ENCODE measurements around the gene CELSR1.
"Not testable (repeated sequence)": the region's sequence is repeated elsewhere in the genome, so short reads cannot be mapped to it uniquely, and the experiment has no call there.

The CELSR1 gene

GRCh38 chr22:46509416-46510089 lies 27.9 kb downstream of the CELSR1 start:
- no peaks in the 10 kb centered on the region; the same call in 1 of the 2 replicates for H3K36me3 ChIP-seq (ENCODE audit: control insufficient read depth, insufficient read depth, low read length)
- no peak overlapping the region for H3K4me3 ChIP-seq (ENCODE audit: low read length)
- peaks cover 8% of the 10 kb centered on the region for H3K4me1 ChIP-seq (ENCODE audit: control insufficient read depth, insufficient read depth, low read length)
- H3K9me3 ChIP-seq (ENCODE audit: control insufficient read depth, insufficient read depth, low read length), result no peaks in the 10 kb centered on the region
- no peak overlapping the region for H3K27ac ChIP-seq (ENCODE audit: low read length)
- no peak for DNase-seq (ENCODE audit: low read depth, low spot score)
- H3K27me3 ChIP-seq (ENCODE audit: control insufficient read depth, insufficient read depth, low read length), result no peaks in the 10 kb centered on the region
- WGBS (ENCODE audit: insufficient coverage, insufficient read length), result no CpG with 5 or more reads among the region's 16 CpGs

GRCh38 chr22:46508491-46508999 lies 28.9 kb downstream of the CELSR1 start:
- no CpG with 5 or more reads among the region's 20 CpGs for WGBS (ENCODE audit: insufficient coverage, insufficient read length)
- Histone ChIP-seq H3K4me1 (ENCODE audit: control insufficient read depth, insufficient read depth, low read length) (peaks cover 8% of the 10 kb centered on the region), H3K9me3 (ENCODE audit: control insufficient read depth, insufficient read depth, low read length) (no peaks in the 10 kb centered on the region), H3K27me3 (ENCODE audit: control insufficient read depth, insufficient read depth, low read length) (no peaks in the 10 kb centered on the region), H3K27ac (ENCODE audit: low read length) (no peak overlapping the region), H3K36me3 (ENCODE audit: control insufficient read depth, insufficient read depth, low read length) (no peaks in the 10 kb centered on the region; the same call in 1 of the 2 replicates), H3K4me3 (ENCODE audit: low read length) (no peak overlapping the region)
- no peak for DNase-seq (ENCODE audit: low read depth, low spot score)

DNA sequence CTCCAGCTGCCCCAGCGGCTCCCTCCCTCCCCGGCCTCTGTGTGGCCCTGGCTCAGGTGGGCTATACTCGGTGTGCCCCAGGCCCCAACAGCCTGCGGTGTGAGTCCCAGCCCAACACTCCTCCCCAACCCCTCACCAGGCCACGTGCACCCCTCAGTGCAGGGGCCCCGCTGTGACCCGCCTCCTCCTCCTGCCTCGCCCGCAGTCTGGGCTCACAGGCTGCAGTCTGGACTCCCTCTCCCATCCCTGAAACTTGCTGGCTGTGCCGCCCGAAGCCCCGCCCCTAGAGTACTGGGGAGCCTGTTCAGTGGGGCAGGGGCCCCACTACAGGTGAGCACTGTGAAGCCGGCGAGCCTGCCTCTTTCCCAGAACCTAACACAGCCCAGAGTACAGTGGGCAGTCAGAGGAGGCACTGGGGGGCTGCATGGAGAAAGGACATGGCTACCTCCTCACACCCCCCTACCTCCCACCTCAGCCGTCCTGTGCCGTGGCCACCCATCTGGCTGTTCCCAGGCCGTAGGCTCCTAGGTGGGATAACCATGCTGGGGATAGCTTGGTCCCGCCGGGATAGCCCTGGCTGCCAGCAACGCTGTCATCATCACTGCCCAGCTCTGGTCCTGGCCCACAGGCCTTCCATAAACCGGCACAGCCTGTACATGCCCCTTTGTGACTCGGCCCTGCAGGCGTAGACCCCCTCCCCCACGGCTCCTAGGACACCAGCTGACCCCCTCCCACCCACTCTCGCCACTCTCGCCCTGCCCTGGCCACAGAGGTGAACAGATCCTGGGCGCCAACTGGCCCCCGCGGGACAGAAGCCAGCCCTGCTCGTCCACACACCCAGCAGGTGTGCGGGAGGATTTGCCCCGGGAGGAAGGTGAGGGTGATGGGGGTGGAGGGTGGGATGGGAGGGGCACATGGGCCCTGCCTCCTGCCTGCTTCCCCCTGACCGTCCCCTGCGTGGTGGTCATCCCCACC lies 29.7 kb downstream of the CELSR1 start:
- DNase-seq (ENCODE audit: low read depth, low spot score), result no peak
- no peak overlapping the region for H3K27ac ChIP-seq (ENCODE audit: low read length)

DNA sequence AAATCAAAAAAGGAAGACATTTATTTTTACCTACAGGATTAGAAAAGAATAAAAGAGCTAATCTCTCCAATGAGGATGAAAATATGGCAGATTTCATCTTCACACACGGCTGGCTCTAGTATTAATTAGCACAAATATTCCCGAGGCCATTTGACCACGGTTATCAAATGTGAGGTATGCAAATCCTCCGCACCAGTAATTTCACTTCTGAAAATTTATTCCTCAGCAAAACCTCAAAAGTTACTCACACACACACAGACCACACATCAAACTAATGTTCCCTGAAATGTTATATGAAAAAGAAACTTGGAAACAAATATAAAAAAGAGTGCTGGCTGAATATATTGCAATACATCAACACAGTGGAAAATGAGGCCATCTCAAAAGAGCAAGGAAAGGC lies 32.8 kb downstream of the CELSR1 start:
- DNase-seq (ENCODE audit: low read depth, low spot score), result no peak
- Histone ChIP-seq H3K4me3 (ENCODE audit: low read length) (no peak overlapping the region), H3K27me3 (ENCODE audit: control insufficient read depth, insufficient read depth, low read length) (no peaks in the 10 kb centered on the region), H3K36me3 (ENCODE audit: control insufficient read depth, insufficient read depth, low read length) (no peaks in the 10 kb centered on the region), H3K9me3 (ENCODE audit: control insufficient read depth, insufficient read depth, low read length) (no peaks in the 10 kb centered on the region), H3K4me1 (ENCODE audit: control insufficient read depth, insufficient read depth, low read length) (peaks cover 10% of the 10 kb centered on the region), H3K27ac (ENCODE audit: low read length) (no peak overlapping the region)
- no CpG with 5 or more reads among the region's 4 CpGs for WGBS (ENCODE audit: insufficient coverage, insufficient read length)

More for the DNA sequence above, 29.7 kb downstream of the CELSR1 start:
- no CpG with 5 or more reads among the region's 34 CpGs for WGBS (ENCODE audit: insufficient coverage, insufficient read length)
- Histone ChIP-seq H3K4me1 (ENCODE audit: control insufficient read depth, insufficient read depth, low read length) (peaks cover 12% of the 10 kb centered on the region), H3K36me3 (ENCODE audit: control insufficient read depth, insufficient read depth, low read length) (no peaks in the 10 kb centered on the region; the same call in 1 of the 2 replicates), H3K4me3 (ENCODE audit: low read length) (no peak overlapping the region), H3K9me3 (ENCODE audit: control insufficient read depth, insufficient read depth, low read length) (no peaks in the 10 kb centered on the region), H3K27me3 (ENCODE audit: control insufficient read depth, insufficient read depth, low read length) (no peaks in the 10 kb centered on the region)

DNA sequence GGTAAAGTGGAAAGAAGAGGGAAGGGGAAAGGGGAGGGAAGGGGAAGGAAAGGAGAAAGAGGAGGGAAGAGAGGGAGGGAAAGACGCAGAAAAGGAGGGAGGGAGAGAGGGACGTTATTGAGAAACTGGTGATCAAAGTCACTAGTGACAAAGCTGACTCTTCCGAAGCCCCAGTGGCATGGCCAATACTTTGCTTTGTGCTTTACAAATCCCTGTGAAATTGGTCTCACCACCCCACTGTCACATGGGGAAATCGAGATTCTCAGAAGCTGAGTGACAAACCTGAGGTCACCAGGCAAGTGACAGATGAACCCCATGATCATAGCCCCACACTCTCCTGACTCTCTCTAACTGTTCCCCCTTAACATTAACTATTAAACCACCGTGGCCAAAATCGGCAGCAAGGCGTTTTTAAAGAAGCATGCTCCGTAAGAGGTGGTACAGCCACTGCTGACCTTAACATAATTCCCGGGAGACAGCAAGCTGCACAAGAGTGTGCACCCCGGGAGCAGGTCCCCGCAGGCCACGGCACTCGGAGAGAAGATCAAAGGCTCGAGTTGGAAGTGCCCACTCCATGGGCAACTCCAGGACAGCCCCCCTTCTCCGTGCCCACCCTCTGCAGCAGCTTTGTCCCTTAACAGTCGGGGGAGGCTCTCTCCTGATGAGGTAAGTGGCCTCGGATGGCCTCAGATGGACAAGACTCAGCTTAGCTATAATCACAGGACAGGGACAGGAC lies 34.8 kb downstream of the CELSR1 start:
- H3K27ac ChIP-seq (ENCODE audit: low read length), result no peak overlapping the region
- DNase-seq (ENCODE audit: low read depth, low spot score), result no peak
- H3K27me3 ChIP-seq (ENCODE audit: control insufficient read depth, insufficient read depth, low read length), result no peaks in the 10 kb centered on the region
- no peak overlapping the region for H3K4me3 ChIP-seq (ENCODE audit: low read length)
- H3K4me1 ChIP-seq (ENCODE audit: control insufficient read depth, insufficient read depth, low read length), result peaks cover 7% of the 10 kb centered on the region
- no CpG with 5 or more reads among the region's 17 CpGs for WGBS (ENCODE audit: insufficient coverage, insufficient read length)
- H3K9me3 ChIP-seq (ENCODE audit: control insufficient read depth, insufficient read depth, low read length), result no peaks in the 10 kb centered on the region
- no peaks in the 10 kb centered on the region for H3K36me3 ChIP-seq (ENCODE audit: control insufficient read depth, insufficient read depth, low read length)

DNA sequence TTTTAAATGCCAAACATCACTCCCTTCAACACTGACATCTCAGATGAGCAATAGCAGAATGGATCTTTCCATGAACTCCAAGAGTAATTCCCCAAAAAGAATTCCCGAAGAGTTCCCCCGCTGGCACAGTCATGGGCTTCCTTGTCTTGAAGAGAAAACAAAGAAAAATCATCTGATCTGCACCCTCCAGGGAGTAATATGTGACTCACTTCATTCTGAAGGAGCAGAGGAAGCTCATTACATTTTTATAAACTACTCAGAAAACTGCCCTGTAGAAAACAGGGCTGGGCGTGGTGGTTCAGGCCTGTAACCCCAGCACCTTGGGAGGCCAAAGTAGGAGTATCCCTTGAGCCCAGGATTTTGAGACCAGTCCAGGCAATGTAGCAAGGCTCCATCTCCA lies 35.7 kb downstream of the CELSR1 start:
- no peaks in the 10 kb centered on the region for H3K9me3 ChIP-seq (ENCODE audit: control insufficient read depth, insufficient read depth, low read length)
- H3K36me3 ChIP-seq (ENCODE audit: control insufficient read depth, insufficient read depth, low read length), result no peaks in the 10 kb centered on the region
- WGBS (ENCODE audit: insufficient coverage, insufficient read length), result no CpG with 5 or more reads among the region's 3 CpGs
- no peak overlapping the region for H3K27ac ChIP-seq (ENCODE audit: low read length)
- no peaks in the 10 kb centered on the region for H3K27me3 ChIP-seq (ENCODE audit: control insufficient read depth, insufficient read depth, low read length)
- H3K4me1 ChIP-seq (ENCODE audit: control insufficient read depth, insufficient read depth, low read length), result peaks cover 7% of the 10 kb centered on the region
- DNase-seq (ENCODE audit: low read depth, low spot score), result no peak
- H3K4me3 ChIP-seq (ENCODE audit: low read length), result no peak overlapping the region

DNA sequence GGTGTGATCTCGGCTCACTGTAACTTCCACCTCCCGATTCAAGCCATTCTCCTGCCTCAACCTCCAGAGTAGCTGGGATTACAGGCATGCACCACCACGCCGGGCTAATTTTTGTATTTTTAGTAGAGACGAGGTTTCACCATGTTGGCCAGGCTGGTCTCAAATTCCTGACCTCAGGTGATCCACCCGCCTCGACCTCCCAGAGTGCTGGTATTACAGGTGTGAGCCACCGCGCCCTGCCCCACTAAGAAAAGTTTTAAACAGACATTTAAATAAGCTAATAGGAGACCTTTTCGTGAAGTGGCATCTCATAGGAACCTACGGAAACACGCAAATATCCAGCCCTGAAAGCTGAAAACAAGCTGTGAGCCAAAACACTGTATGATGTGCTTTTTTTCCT lies 36.2 kb downstream of the CELSR1 start:
- no CpG with 5 or more reads among the region's 12 CpGs for WGBS (ENCODE audit: insufficient coverage, insufficient read length)
- H3K9me3 ChIP-seq (ENCODE audit: control insufficient read depth, insufficient read depth, low read length); H3K36me3 ChIP-seq (ENCODE audit: control insufficient read depth, insufficient read depth, low read length); DNase-seq (ENCODE audit: low read depth, low spot score); H3K27ac ChIP-seq (ENCODE audit: low read length); H3K27me3 ChIP-seq (ENCODE audit: control insufficient read depth, insufficient read depth, low read length); H3K4me1 ChIP-seq (ENCODE audit: control insufficient read depth, insufficient read depth, low read length); H3K4me3 ChIP-seq (ENCODE audit: low read length): not testable (repeated sequence)

- peaks cover 7% of the 10 kb centered on the region for H3K4me1 ChIP-seq (ENCODE audit: control insufficient read depth, insufficient read depth, low read length)
- H3K27me3 ChIP-seq (ENCODE audit: control insufficient read depth, insufficient read depth, low read length), result no peaks in the 10 kb centered on the region
- DNase-seq (ENCODE audit: low read depth, low spot score), result peak; percentile 73
- H3K36me3 ChIP-seq (ENCODE audit: control insufficient read depth, insufficient read depth, low read length), result no peaks in the 10 kb centered on the region
- WGBS (ENCODE audit: insufficient coverage, insufficient read length), result no CpG with 5 or more reads among the region's 15 CpGs
- H3K4me3 ChIP-seq (ENCODE audit: low read length), result no peak overlapping the region
- no peak overlapping the region for H3K27ac ChIP-seq (ENCODE audit: low read length)
- no peaks in the 10 kb centered on the region for H3K9me3 ChIP-seq (ENCODE audit: control insufficient read depth, insufficient read depth, low read length)
Observed at GRCh38 chr22:46500201-46500600, 37.2 kb downstream of the CELSR1 start.

- H3K9me3 ChIP-seq (ENCODE audit: control insufficient read depth, insufficient read depth, low read length), result no peaks in the 10 kb centered on the region
- peaks cover 7% of the 10 kb centered on the region for H3K4me1 ChIP-seq (ENCODE audit: control insufficient read depth, insufficient read depth, low read length)
- no peaks in the 10 kb centered on the region for H3K27me3 ChIP-seq (ENCODE audit: control insufficient read depth, insufficient read depth, low read length)
- H3K27ac ChIP-seq (ENCODE audit: low read length), result no peak overlapping the region
- H3K4me3 ChIP-seq (ENCODE audit: low read length), result no peak overlapping the region
- WGBS (ENCODE audit: insufficient coverage, insufficient read length), result no CpG with 5 or more reads among the region's 12 CpGs
- no peaks in the 10 kb centered on the region for H3K36me3 ChIP-seq (ENCODE audit: control insufficient read depth, insufficient read depth, low read length)
- no peak for DNase-seq (ENCODE audit: low read depth, low spot score)
Observed at GRCh38 chr22:46499805-46500189, 37.6 kb downstream of the CELSR1 start.

DNA sequence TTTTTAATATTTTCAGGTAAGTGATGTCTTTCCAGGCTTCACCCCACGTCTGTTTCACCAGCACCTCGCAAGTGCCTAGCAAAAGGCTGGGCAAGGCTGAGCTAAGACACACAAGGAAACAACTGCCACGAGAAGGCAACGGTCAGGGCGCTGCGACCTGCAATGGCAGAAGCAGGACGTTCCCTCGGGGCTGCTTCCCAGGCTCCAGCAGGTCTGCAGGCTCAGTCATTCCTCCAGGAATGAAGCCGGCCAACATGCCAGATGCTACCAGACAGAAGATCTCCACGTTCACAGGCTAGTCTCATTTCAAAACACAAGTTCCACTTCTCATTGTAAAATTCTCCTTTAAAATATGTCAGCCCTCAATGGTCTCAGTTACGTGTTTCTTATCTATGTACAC lies 45.5 kb downstream of the CELSR1 start:
- Histone ChIP-seq H3K36me3 (ENCODE audit: control insufficient read depth, insufficient read depth, low read length) (no peaks in the 10 kb centered on the region), H3K4me3 (ENCODE audit: low read length) (no peak overlapping the region), H3K4me1 (ENCODE audit: control insufficient read depth, insufficient read depth, low read length) (peaks cover 2% of the 10 kb centered on the region), H3K27me3 (ENCODE audit: control insufficient read depth, insufficient read depth, low read length) (no peaks in the 10 kb centered on the region), H3K9me3 (ENCODE audit: control insufficient read depth, insufficient read depth, low read length) (no peaks in the 10 kb centered on the region), H3K27ac (ENCODE audit: low read length) (no peak overlapping the region)
- no peak for DNase-seq (ENCODE audit: low read depth, low spot score)
- WGBS (ENCODE audit: insufficient coverage, insufficient read length), result no CpG with 5 or more reads among the region's 11 CpGs
